ENCODE measurements around the gene BRMS1. TPM values are rescaled to one million over a fixed set of nuclear protein-coding genes. Genes with fewer than 3 reads are reported as not detected.

Gene BRMS1
- total RNA-seq, 3 donors from 2014 or later = 52.0 to 61.6 (median 54.3) TPM

GRCh38 chr11:66287889-66288670 lies 56.8 kb downstream of the BRMS1 start:
- Histone ChIP-seq H3K4me3 (peak overlapping the region; percentile 72 to 99 (median 84)), H3K9me3 (no peaks in the 10 kb centered on the region), H3K27me3 (peaks cover 5 to 13% of the 10 kb centered on the region in 2 donors), H3K4me1 (peaks cover 0 to 15% of the 10 kb centered on the region in 2 donors), H3K27ac (peak overlapping the region; percentile 97 to 98), H3K36me3 (no peaks in the 10 kb centered on the region)
- DNase-seq (ENCODE audit: low spot score in 2 of 2) = no peak
- intact Hi-C loops (cut with DNase I; ENCODE audit: low total_unique reads) = loop anchor here (10.0 kb wide), 1 partner anchor 357 kb away; no protein-coding TSS in a partner anchor
- no peak for TF ChIP-seq POLR2A (IDR thresholded peaks at IDR 0.05)
- TF ChIP-seq CTCF (IDR thresholded peaks at IDR 0.05) = no peak

Other genes with a start within 250 kb of the BRMS1 start
- 10 to 100 TPM; 13.2 to 15.4 (median 14.1) TPM for gene KLC2, start 87.4 kb downstream of the BRMS1 start, total RNA-seq
- 10 to 100 TPM; 87.2 to 99.4 (median 98.2) TPM for gene RAB1B, start 76.5 kb downstream of the BRMS1 start, total RNA-seq
- under 1 TPM in 1 of 3 donors, not detected in 2; 0.48 TPM for gene CNIH2, start 66.9 kb downstream of the BRMS1 start, total RNA-seq
- gene YIF1A, start 56.0 kb downstream of the BRMS1 start, total RNA-seq = 10 to 100 TPM; 56.8 to 61.4 (median 57.7) TPM
- gene TMEM151A, start 53.2 kb downstream of the BRMS1 start, total RNA-seq = 1 to 10 TPM in 1 of 3 donors, under 1 TPM in 2; 0.16 to 1.6 (median 0.33) TPM
- gene CD248, start 28.1 kb downstream of the BRMS1 start, total RNA-seq = 10 to 100 TPM; 17.3 to 69.1 (median 24.9) TPM
- gene RIN1, start 8.7 kb downstream of the BRMS1 start, total RNA-seq = 1 to 10 TPM; 3.2 to 6.6 (median 5.2) TPM
- 10 to 100 TPM; 20.0 to 35.4 (median 30.1) TPM for gene B4GAT1, start 2.5 kb upstream of the BRMS1 start, total RNA-seq
- gene SLC29A2, start 26.7 kb upstream of the BRMS1 start, total RNA-seq = 1 to 10 TPM; 4.9 to 7.5 (median 6.4) TPM
- not detected for gene NPAS4, start 75.9 kb upstream of the BRMS1 start, total RNA-seq
- gene MRPL11, start 93.7 kb upstream of the BRMS1 start, total RNA-seq = 10 to 100 TPM; 33.1 to 42.3 (median 36.8) TPM
- 10 to 100 TPM; 16.0 to 20.0 (median 18.6) TPM for gene PELI3, start 121.8 kb upstream of the BRMS1 start, total RNA-seq
- gene DPP3, start 135.3 kb upstream of the BRMS1 start, total RNA-seq = 10 to 100 TPM; 16.5 to 24.3 (median 16.7) TPM
- 10 to 100 TPM; 51.5 to 79.5 (median 63.8) TPM for gene BBS1, start 165.5 kb upstream of the BRMS1 start, total RNA-seq
- 10 to 100 TPM; 12.9 to 20.0 (median 14.1) TPM for gene ZDHHC24, start 200.9 kb upstream of the BRMS1 start, total RNA-seq
- gene ACTN3, start 201.8 kb upstream of the BRMS1 start, total RNA-seq = under 1 TPM in 2 of 3 donors, not detected in 1; under 0.01 to 0.16 TPM
- 100 to 1,000 TPM in 2 of 3 donors, 10 to 100 TPM in 1; 98.6 to 149 (median 116) TPM for gene CTSF, start 223.5 kb upstream of the BRMS1 start, total RNA-seq
- gene CCDC87, start 248.0 kb upstream of the BRMS1 start, total RNA-seq = under 1 TPM in 1 of 3 donors, not detected in 2; 0.15 TPM
- 10 to 100 TPM; 27.5 to 44.2 (median 33.1) TPM for gene CCS, start 248.1 kb upstream of the BRMS1 start, total RNA-seq